Body of pancreas (tissue), 4 donors: ENCODE results near the gene PEA15. TPM values are rescaled to one million over a fixed set of nuclear protein-coding genes. Genes with fewer than 3 reads are reported as not detected.
A peak's percentile ranks its signal among the peaks of the same experiment; 100 is the strongest.

Experiments
- ATAC-seq: fragments of 150-250 bp; one replicate; pipeline ENCODE4 v1.9.1; 2016
- DNase-seq, 4 donors: peaks; one replicate each; pipeline ENCODE4 v3.0.0-alpha.2; 2019
- H3K27ac ChIP-seq, 4 donors: fragments of 200-600 bp; sonication (generic); 1 replicate in 3 of 4; 2 replicates in 1 of 4; pipeline versions ENCODE4 v1.5.1 to v1.6.1; 2016 to 2019; ENCODE audit warnings: mild to moderate bottlenecking in 1 of 4, mixed read lengths in 1 of 4, moderate library complexity in 1 of 4
- H3K27me3 ChIP-seq, 2 donors: fragments of 200-600 bp; sonication (generic); one replicate each; pipeline ENCODE4 v1.6.0; 2016; ENCODE audit warnings: mild to moderate bottlenecking in 1 of 2
- H3K36me3 ChIP-seq, 2 donors: fragments of 200-600 bp; sonication (generic); replicated peaks in 1 of 2; 2 replicates each; pipeline ENCODE4 v1.5.1; 2016; ENCODE audit warnings: low read depth in 2 of 2; ENCODE audit not compliant: insufficient read depth in 1 of 2
- H3K4me1 ChIP-seq: fragments of 200-600 bp; sonication (generic); one replicate; pipeline ENCODE4 v1.6.0; 2016
- H3K4me3 ChIP-seq, 2 donors: fragments of 200-600 bp; sonication (generic); 1 replicate in 1 of 2; 2 replicates in 1 of 2; pipeline ENCODE4 v1.5.1; 2016 to 2019
- H3K9me3 ChIP-seq, 3 donors: fragments of 200-600 bp; sonication (generic); 1 replicate in 2 of 3; 2 replicates in 1 of 3; pipeline ENCODE4 v1.5.1; 2016
- POLR2A ChIP-seq, 3 donors: fragments of 450-650 bp; IDR thresholded peaks; one replicate each; pipeline ENCODE4 v1.6.1; 2016; ENCODE audit warnings: antibody characterized with exemption in 3 of 3, mild to moderate bottlenecking in 2 of 3
- WGBS, 2 donors: methylation state at CpG; one replicate each; pipeline ENCODE4 v1.1.5; 2017; 5-methylcytosine and 5-hydroxymethylcytosine counted together
- intact Hi-C: fragments of 100-400 bp; cut with DNase I; formaldehyde crosslinking; loops from one replicate; pipeline ENCODE4 v1.15.1; 2023
- total RNA-seq, 2 donors: library from RNA; depleted of rRNA; stranded (reverse); fragments of >200 nt; gene quantifications; one replicate each; pipeline ENCODE4 v1.1.0, GENCODE V29; 2016
- TF ChIP-seq, protein P1 (sequence below), 7 experiments: fragments of 450-650 bp in 4 of 7; fragments of 200-600 bp in 3 of 7; sonication (generic) in 3 of 7; IDR thresholded peaks; one replicate each; pipeline ENCODE4 v1.5.1; 2016 to 2019; ENCODE audit warnings: antibody characterized with exemption in 7 of 7

Gene PEA15
- total RNA-seq, 2 donors from 2014 or later: 21.4 to 23.9 TPM

DNA sequence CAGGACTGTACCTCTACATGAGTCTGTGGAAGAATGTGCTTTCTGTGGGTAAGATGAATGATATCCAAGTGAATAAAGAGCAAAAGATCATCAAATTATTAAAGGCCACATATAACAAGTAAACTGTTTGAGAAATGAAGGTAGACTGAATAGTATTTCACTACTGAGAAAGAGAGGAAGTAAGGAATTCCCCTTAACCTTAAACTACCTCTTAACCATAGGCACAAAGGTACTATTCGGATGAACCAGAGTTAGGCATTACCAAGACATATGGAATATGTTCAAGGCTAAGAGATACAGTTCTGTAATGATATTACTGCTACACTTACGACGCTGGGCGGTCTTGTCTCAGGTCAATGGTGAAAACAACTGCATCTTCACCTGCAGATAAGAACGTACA lies 31.6 kb downstream of the PEA15 start:
- WGBS, 2 donors: 83 to 85% methylated on average over 5 of the region's 5 CpGs
- intact Hi-C loops: no loop called here
- no peaks in the 10 kb centered on the region for H3K27me3 ChIP-seq
- H3K4me3 ChIP-seq: no peak overlapping the region
- ATAC-seq (no peak), DNase-seq (no peak)
- H3K36me3 ChIP-seq: peaks cover 5 to 24% of the 10 kb centered on the region in 2 donors
- no peak overlapping the region for H3K27ac ChIP-seq
- H3K4me1 ChIP-seq: peaks cover 15% of the 10 kb centered on the region
- H3K9me3 ChIP-seq: no peaks in the 10 kb centered on the region
- TF ChIP-seq, protein P1, sequence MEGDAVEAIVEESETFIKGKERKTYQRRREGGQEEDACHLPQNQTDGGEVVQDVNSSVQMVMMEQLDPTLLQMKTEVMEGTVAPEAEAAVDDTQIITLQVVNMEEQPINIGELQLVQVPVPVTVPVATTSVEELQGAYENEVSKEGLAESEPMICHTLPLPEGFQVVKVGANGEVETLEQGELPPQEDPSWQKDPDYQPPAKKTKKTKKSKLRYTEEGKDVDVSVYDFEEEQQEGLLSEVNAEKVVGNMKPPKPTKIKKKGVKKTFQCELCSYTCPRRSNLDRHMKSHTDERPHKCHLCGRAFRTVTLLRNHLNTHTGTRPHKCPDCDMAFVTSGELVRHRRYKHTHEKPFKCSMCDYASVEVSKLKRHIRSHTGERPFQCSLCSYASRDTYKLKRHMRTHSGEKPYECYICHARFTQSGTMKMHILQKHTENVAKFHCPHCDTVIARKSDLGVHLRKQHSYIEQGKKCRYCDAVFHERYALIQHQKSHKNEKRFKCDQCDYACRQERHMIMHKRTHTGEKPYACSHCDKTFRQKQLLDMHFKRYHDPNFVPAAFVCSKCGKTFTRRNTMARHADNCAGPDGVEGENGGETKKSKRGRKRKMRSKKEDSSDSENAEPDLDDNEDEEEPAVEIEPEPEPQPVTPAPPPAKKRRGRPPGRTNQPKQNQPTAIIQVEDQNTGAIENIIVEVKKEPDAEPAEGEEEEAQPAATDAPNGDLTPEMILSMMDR (IDR thresholded peaks at IDR 0.05): no peak
- TF ChIP-seq POLR2A (IDR thresholded peaks at IDR 0.05): no peak

DNA sequence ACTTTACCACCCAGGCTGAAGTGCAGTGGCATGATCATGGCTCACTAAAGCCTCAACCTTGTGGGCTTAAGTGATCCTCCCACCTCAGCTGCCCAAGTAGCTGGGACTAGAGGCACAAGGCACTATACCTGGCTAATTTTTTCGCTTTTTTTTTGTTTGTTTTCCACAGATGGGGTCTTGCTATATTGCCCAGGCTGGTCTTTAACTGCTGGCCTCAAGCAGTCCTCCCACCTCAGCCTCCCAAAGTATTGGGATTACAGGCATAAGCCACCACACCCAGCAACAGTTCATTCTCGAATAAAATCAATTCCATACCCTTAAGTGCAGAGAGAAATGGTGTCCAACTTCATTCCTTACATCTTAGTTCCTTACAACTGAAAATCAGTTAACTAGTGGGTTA lies 32.4 kb downstream of the PEA15 start:
- no peaks in the 10 kb centered on the region for H3K9me3 ChIP-seq
- DNase-seq: no peak
- no peak for TF ChIP-seq POLR2A (IDR thresholded peaks at IDR 0.05)
- TF ChIP-seq, protein P1 (IDR thresholded peaks at IDR 0.05): no peak
- peaks cover 5 to 24% of the 10 kb centered on the region in 2 donors for H3K36me3 ChIP-seq
- WGBS, 2 donors: 87 to 90% methylated on average over 2 of the region's 2 CpGs
- intact Hi-C loops: no loop called here
- peaks cover 15% of the 10 kb centered on the region for H3K4me1 ChIP-seq
- H3K4me3 ChIP-seq: no peak overlapping the region
- no peak overlapping the region for H3K27ac ChIP-seq
- no peaks in the 10 kb centered on the region for H3K27me3 ChIP-seq
- ATAC-seq: no peak

DNA sequence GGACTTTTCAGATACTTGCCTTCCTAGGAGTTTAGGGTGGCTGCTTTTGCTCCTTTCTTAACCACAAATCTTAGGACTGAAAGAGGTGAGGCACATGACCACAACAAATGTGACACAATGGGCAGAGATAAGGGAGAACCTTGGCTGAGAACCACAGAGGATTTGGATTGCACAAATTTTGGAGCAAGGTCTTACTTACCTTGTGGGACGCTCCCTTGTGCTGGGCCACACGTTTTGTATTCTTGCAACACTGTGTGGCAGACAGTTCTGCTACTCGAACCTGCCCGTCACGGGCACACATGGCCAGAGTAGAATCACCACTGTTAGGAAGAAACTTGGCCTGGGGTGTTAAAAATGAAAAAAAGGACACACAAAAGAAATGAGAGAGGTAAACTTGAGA lies 33.2 kb downstream of the PEA15 start:
- H3K36me3 ChIP-seq: peaks cover 5 to 24% of the 10 kb centered on the region in 2 donors
- DNase-seq: no peak
- intact Hi-C loops: no loop called here
- 68 to 77% methylated on average over 5 of the region's 5 CpGs for WGBS, 2 donors
- H3K4me1 ChIP-seq: peaks cover 15% of the 10 kb centered on the region
- no peaks in the 10 kb centered on the region for H3K27me3 ChIP-seq
- H3K27ac ChIP-seq: no peak overlapping the region
- TF ChIP-seq, protein P1 (IDR thresholded peaks at IDR 0.05): no peak
- no peak for TF ChIP-seq POLR2A (IDR thresholded peaks at IDR 0.05)
- H3K9me3 ChIP-seq: no peaks in the 10 kb centered on the region
- H3K4me3 ChIP-seq: no peak overlapping the region
- peak; percentile 40 for ATAC-seq

DNA sequence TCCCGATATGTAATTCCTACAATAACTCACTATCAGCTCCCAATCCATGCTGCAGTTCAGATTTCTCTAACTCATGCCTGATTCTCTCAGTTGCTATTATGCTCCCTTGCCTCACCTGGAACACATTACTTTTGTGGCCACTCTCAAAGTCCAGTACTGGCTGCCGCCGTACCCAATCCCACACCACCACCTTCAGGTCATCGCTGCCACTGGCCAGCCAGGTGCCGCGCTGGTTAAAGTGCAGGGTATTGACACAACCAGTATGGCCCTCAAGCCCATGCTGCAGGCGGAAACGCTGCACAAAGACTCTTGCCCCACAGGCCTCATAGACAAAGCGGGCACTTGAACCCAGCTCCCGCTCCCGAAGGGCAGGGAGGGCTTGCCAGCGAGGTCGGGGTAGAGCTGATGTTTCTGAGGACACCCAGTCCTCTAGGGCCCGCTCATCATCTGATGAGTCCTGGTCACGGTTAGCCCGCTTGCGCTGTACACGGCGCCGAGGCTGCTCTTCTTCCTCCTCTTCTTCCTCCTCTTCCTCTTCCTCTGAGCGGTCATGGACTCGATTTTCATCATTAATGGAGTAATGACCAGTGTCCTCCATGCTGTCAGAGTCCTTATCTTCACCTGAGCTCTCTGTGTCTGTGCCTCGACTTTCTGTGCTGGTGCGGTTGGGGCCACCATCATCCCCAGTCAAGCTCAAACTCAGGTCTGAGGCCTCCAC lies 34.6 kb downstream of the PEA15 start:
- peaks cover 28% of the 10 kb centered on the region for H3K4me1 ChIP-seq
- intact Hi-C loops: no loop called here
- H3K36me3 ChIP-seq: peaks cover 5 to 24% of the 10 kb centered on the region in 2 donors
- no peaks in the 10 kb centered on the region for H3K27me3 ChIP-seq
- H3K9me3 ChIP-seq: no peaks in the 10 kb centered on the region
- H3K27ac ChIP-seq: no peak overlapping the region
- TF ChIP-seq, protein P1 (IDR thresholded peaks at IDR 0.05): no peak
- TF ChIP-seq POLR2A (IDR thresholded peaks at IDR 0.05): no peak
- DNase-seq (no peak), ATAC-seq (no peak)
- WGBS, 2 donors: 93 to 94% methylated on average over 20 to 24 of the region's 24 CpGs
- H3K4me3 ChIP-seq: no peak overlapping the region

DNA sequence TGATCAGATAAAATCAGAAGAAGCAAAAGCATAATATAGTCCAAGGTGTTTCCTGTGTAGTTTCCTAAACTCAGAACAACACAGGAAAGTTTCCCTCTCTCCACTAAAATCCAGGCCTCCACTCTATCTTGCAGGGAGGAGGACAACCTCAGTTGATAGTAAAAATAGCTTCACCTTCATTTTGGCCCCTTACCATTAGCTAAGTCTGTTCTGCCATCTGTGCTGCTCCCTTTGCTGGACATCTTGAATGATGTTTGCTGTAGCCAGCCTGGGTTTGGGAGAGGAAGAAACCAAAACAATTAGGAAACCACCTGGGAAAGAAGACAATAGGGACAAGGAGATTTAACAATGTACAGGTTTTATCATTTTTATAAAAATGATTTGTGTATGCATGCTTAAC lies 38.6 kb downstream of the PEA15 start:
- H3K36me3 ChIP-seq: peaks cover 5 to 8% of the 10 kb centered on the region in 2 donors
- no peaks in the 10 kb centered on the region for H3K9me3 ChIP-seq
- ATAC-seq: no peak
- intact Hi-C loops: no loop called here
- DNase-seq: no peak
- no peak for TF ChIP-seq POLR2A (IDR thresholded peaks at IDR 0.05)
- TF ChIP-seq, protein P1 (IDR thresholded peaks at IDR 0.05): no peak
- no peak overlapping the region for H3K27ac ChIP-seq
- no peak overlapping the region for H3K4me3 ChIP-seq
- no peaks in the 10 kb centered on the region for H3K27me3 ChIP-seq
- peaks cover 54% of the 10 kb centered on the region for H3K4me1 ChIP-seq
